Lower leg skin (tissue), 4 donors: ENCODE results near the gene ZBTB21. TPM values are rescaled to one million over a fixed set of nuclear protein-coding genes. Genes with fewer than 3 reads are reported as not detected.
"Not testable (repeated sequence)": the region's sequence is repeated elsewhere in the genome, so short reads cannot be mapped to it uniquely, and the experiment has no call there.

Experiments used
- DNase-seq, 2 donors: peaks; one replicate each; pipeline ENCODE4 v3.0.0-alpha.2; 2019; ENCODE audit warnings: low spot score in 2 of 2
- H3K4me3 ChIP-seq: fragments of 200-600 bp; sonication (generic); 2 replicates; pipeline ENCODE4 v1.5.1; 2017; ENCODE audit warnings: mild to moderate bottlenecking, low read depth; ENCODE audit not compliant: poor library complexity, severe bottlenecking
- CTCF ChIP-seq, 3 donors: fragments of 450-650 bp; IDR thresholded peaks; one replicate each; pipeline ENCODE4 v1.5.1; 2016; ENCODE audit warnings: antibody characterized with exemption in 3 of 3, mild to moderate bottlenecking in 3 of 3, moderate library complexity in 2 of 3
- POLR2A ChIP-seq, 2 donors: fragments of 450-650 bp; IDR thresholded peaks; one replicate each; pipeline ENCODE4 v1.6.1; 2016 to 2017; ENCODE audit warnings: antibody characterized with exemption in 2 of 2, mild to moderate bottlenecking in 1 of 2, moderate library complexity in 1 of 2
- WGBS, 2 donors: methylation state at CpG; one replicate each; pipeline ENCODE4 v1.1.5; 2018; 5-methylcytosine and 5-hydroxymethylcytosine counted together
- intact Hi-C: fragments of 100-400 bp; cut with DNase I; formaldehyde crosslinking; loops from one replicate; pipeline ENCODE4 v1.15.0; 2023; ENCODE audit warnings: low total_unique reads
- total RNA-seq, 4 donors: library from RNA; depleted of rRNA; stranded (reverse); fragments of >200 nt; gene quantifications; one replicate each; pipeline ENCODE4 v1.1.0, GENCODE V29; 2016

ZBTB21 gene
- total RNA-seq, 4 donors from 2014 or later, result 18.1 to 31.9 (median 28.2) TPM

- no peak for DNase-seq
- no peak overlapping the region for H3K4me3 ChIP-seq
- no peak for TF ChIP-seq POLR2A (IDR thresholded peaks at IDR 0.05)
- TF ChIP-seq CTCF (IDR thresholded peaks at IDR 0.05), result no peak
- 61 to 71% methylated on average over 4 of the region's 4 CpGs for WGBS, 2 donors
- intact Hi-C loops, result loop anchor here (10.0 kb wide), 1 partner anchor 48 kb away; the partner anchor contains the start of gene C2CD2
These were observed 7.1 kb downstream of the ZBTB21 start for GRCh38 chr21:42003051-42003461.

GRCh38 chr21:42002421-42002958, 7.7 kb downstream of the ZBTB21 start:
- no peak overlapping the region for H3K4me3 ChIP-seq
- 56 to 63% methylated on average over 14 of the region's 14 CpGs for WGBS, 2 donors
- intact Hi-C loops, result loop anchor here (10.0 kb wide), 1 partner anchor 48 kb away; the partner anchor contains the start of gene C2CD2
- no peak for TF ChIP-seq POLR2A (IDR thresholded peaks at IDR 0.05)
- TF ChIP-seq CTCF (IDR thresholded peaks at IDR 0.05), result no peak
- DNase-seq, result no peak

GRCh38 chr21:42001781-42002180, 8.4 kb downstream of the ZBTB21 start:
- no peak for TF ChIP-seq CTCF (IDR thresholded peaks at IDR 0.05)
- TF ChIP-seq POLR2A (IDR thresholded peaks at IDR 0.05), result no peak
- intact Hi-C loops, result loop anchor here (10.0 kb wide), 1 partner anchor 47 kb away; the partner anchor contains the start of gene C2CD2
- no peak overlapping the region for H3K4me3 ChIP-seq
- no peak for DNase-seq
- WGBS, 2 donors, result 75 to 82% methylated on average over 2 of the region's 2 CpGs

GRCh38 chr21:42000908-42001307, 9.3 kb downstream of the ZBTB21 start:
- DNase-seq, result no peak
- no peak overlapping the region for H3K4me3 ChIP-seq
- WGBS, 2 donors, result 81 to 87% methylated on average over 4 of the region's 4 CpGs
- intact Hi-C loops, result loop anchor here (10.0 kb wide), 1 partner anchor 46 kb away; the partner anchor contains the start of gene C2CD2
- TF ChIP-seq CTCF (IDR thresholded peaks at IDR 0.05) (no peak), POLR2A (IDR thresholded peaks at IDR 0.05) (no peak)

DNA sequence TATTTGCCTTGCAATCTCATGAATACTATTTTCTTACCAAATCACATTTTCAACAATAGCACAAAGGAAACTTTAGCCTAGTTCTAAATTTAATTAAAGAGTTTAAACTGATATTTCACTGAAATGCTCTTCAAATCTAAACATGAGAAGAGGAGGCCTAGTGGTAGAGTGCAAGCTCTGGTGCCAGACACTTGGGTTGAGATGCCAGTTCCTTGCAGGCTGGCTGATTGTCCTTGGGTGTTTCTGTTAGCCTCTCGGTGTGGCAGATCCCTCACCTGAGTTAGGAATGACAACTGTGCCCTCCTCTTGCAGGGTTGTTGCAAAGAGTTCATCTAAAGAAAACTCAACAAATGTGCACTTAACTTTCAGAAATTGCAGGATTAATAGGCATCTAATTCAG, 12.5 kb downstream of the ZBTB21 start:
- 87 to 100% methylated on average over 1 of the region's 1 CpG for WGBS, 2 donors
- intact Hi-C loops, result no loop called here
- no peak for TF ChIP-seq POLR2A (IDR thresholded peaks at IDR 0.05)
- TF ChIP-seq CTCF (IDR thresholded peaks at IDR 0.05), result no peak

DNA sequence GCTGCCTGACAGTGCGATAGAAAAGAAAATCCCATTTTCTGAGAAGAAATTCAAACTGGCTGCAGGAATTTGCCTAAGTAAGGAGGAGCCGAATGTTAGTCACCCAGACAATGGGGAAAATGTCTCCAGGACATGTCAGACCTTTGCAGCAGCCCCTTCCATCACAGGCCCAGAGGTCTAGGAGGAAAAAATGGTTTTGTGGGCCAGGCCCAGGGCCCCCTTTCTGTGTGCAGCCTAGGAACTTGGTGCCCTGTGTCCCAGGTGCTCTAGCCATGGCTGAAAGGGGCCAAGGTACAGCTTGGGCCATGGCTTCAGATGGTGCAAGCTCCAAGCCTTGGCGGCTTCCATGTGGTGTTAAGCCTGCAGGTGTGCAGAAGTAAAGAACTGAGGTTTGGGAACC, 14.6 kb downstream of the ZBTB21 start:
- WGBS, 2 donors, result 95 to 98% methylated on average over 3 of the region's 3 CpGs
- H3K4me3 ChIP-seq, result no peak overlapping the region
- DNase-seq, result no peak
- intact Hi-C loops, result no loop called here
- TF ChIP-seq CTCF (IDR thresholded peaks at IDR 0.05), result no peak
- no peak for TF ChIP-seq POLR2A (IDR thresholded peaks at IDR 0.05)

More for the DNA sequence above, 12.5 kb downstream of the ZBTB21 start:
- H3K4me3 ChIP-seq, result no peak overlapping the region
- DNase-seq, result no peak

DNA sequence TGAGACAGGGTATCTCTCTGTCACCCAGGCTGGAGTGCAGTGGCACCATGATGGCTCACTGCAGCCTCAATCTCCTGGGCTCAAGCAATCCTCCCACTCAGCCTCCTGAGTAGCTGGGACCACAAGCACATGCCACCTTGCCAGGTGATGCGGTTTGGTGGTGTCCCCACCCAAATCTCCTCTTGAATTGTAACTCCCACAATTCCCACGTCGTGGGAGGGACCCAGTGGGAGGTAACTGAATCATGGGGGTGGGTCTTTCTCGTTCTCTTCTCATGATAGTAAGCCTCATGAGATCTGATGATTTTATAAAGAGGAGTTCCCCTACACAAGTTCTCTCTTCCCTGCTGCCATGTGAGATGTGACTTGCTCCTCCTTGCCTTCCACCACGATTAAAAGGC, 15.5 kb downstream of the ZBTB21 start:
- H3K4me3 ChIP-seq, DNase-seq, intact Hi-C loops: not testable (repeated sequence)
- WGBS, 2 donors, result 91 to 95% methylated on average over 5 of the region's 5 CpGs
